ENCODE data around the gene SMURF2.

GRCh38 chr17:64498308-64499203 is 163.6 kb downstream of the SMURF2 start:
- peak; percentile 89 for TF ChIP-seq PATZ1 (CRISPR knock-in tag; IDR thresholded peaks at IDR 0.05; ENCODE audit: borderline replicate concordance)
- peak; percentile 10; the same call in 1 of the 2 replicates for TF ChIP-seq RARB (CRISPR knock-in tag; IDR thresholded peaks at IDR 0.05)
- 0 out of 2 replicates have a peak, but pooled peaks have one; percentile 21 for TF ChIP-seq ZNF565 (CRISPR knock-in tag; conservative IDR thresholded peaks at IDR 0.05; ENCODE audit: low read depth)
- 0 out of 2 replicates have a peak, but pooled peaks have one; percentile 35 for TF ChIP-seq TCF4 (CRISPR knock-in tag; IDR thresholded peaks at IDR 0.05; ENCODE audit: borderline replicate concordance)
- TF ChIP-seq ZC3H10 (CRISPR knock-in tag; IDR thresholded peaks at IDR 0.05), result peak; percentile 79
- peak; percentile 10; the same call in 1 of the 2 replicates for TF ChIP-seq SNAI2 (CRISPR knock-in tag; IDR thresholded peaks at IDR 0.05)
- peak; percentile 33 for TF ChIP-seq ZFP30 (CRISPR knock-in tag; IDR thresholded peaks at IDR 0.05)
- no peak for TF ChIP-seq ISL1 (CRISPR knock-in tag; IDR thresholded peaks at IDR 0.05)
- TF ChIP-seq ZNF70 (CRISPR knock-in tag; IDR thresholded peaks at IDR 0.05), result 0 out of 2 replicates have a peak, but pooled peaks have one; percentile 11
- no peak for TF ChIP-seq CSDC2 (CRISPR knock-in tag; IDR thresholded peaks at IDR 0.05)
- TF ChIP-seq ARNTL (CRISPR knock-in tag; IDR thresholded peaks at IDR 0.05; ENCODE audit: borderline replicate concordance, low read depth), result peak; percentile 81
- TF ChIP-seq ESRRG (CRISPR knock-in tag; IDR thresholded peaks at IDR 0.05), result peak; percentile 83; the same call in 1 of the 2 replicates
- peak; percentile 56; the same call in 1 of the 2 replicates for TF ChIP-seq TOX (CRISPR knock-in tag; IDR thresholded peaks at IDR 0.05; ENCODE audit: borderline replicate concordance)
- TF ChIP-seq ZFP3 (CRISPR knock-in tag; IDR thresholded peaks at IDR 0.05), result no peak
